ENCODE data around the gene ZCCHC14.

- TF ChIP-seq CTCF (IDR thresholded peaks at IDR 0.05) (no peak), POLR2A (IDR thresholded peaks at IDR 0.05) (no peak)
Measured at GRCh38 chr16:87434146-87434667, 58.6 kb downstream of the ZCCHC14 start.
